ENCODE measurements around the gene PRIM1.

PRIM1 gene

GRCh38 chr12:56724972-56725722, 27.0 kb downstream of the PRIM1 start, which contains the start of gene NACA (continued):
- TF ChIP-seq FEZF1 (tag by site-specific recombination; IDR thresholded peaks at IDR 0.05) (peak; percentile 68), ZNF76 (tag by site-specific recombination; IDR thresholded peaks at IDR 0.05; ENCODE audit: borderline replicate concordance, low read depth) (peak; percentile 79), KLF17 (tag by site-specific recombination; IDR thresholded peaks at IDR 0.05) (peak; percentile 88), REPIN1 (tag by site-specific recombination; IDR thresholded peaks at IDR 0.05; ENCODE audit: low read depth) (0 out of 2 replicates have a peak, but pooled peaks have one; percentile 49)
- TF ChIP-seq, protein P1, sequence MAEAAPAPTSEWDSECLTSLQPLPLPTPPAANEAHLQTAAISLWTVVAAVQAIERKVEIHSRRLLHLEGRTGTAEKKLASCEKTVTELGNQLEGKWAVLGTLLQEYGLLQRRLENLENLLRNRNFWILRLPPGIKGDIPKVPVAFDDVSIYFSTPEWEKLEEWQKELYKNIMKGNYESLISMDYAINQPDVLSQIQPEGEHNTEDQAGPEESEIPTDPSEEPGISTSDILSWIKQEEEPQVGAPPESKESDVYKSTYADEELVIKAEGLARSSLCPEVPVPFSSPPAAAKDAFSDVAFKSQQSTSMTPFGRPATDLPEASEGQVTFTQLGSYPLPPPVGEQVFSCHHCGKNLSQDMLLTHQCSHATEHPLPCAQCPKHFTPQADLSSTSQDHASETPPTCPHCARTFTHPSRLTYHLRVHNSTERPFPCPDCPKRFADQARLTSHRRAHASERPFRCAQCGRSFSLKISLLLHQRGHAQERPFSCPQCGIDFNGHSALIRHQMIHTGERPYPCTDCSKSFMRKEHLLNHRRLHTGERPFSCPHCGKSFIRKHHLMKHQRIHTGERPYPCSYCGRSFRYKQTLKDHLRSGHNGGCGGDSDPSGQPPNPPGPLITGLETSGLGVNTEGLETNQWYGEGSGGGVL (tag by site-specific recombination; IDR thresholded peaks at IDR 0.05), result no peak

GRCh38 chr12:56724701-56724971, 27.5 kb downstream of the PRIM1 start:
- H3K27ac ChIP-seq (ENCODE audit: extremely low read depth, low read depth, low read length), result peak overlapping the region; percentile 99
- POLR2A ChIA-PET, result interaction anchor here (1.1 to 5.1 kb wide), 8 partner anchors 13 to 404 kb away, joined by 3 to 63 read pairs (median 8); partner anchors contain the start of genes ATP5F1B, LRP1 and PTGES3
- CTCF ChIA-PET, result interaction anchor here (2.0 kb wide), 1 partner anchor 88 kb away, joined by 8 read pairs; no protein-coding TSS in a partner anchor
- peaks cover 7% of the 10 kb centered on the region; the same call in 1 of the 2 replicates for H3K4me1 ChIP-seq (ENCODE audit: control insufficient read depth, insufficient read depth, low read length)
- H3K36me3 ChIP-seq (ENCODE audit: control insufficient read depth in 2 of 2, insufficient read depth in 1 of 2, low read length in 2 of 2), result peaks cover 23 to 71% of the 10 kb centered on the region in 2 experiments; a peak in 2 of 3 replicates
- H3K9me3 ChIP-seq (ENCODE audit: control insufficient read depth, insufficient read depth, low read depth, low read length), result no peaks in the 10 kb centered on the region
- H3K4me3 ChIP-seq (ENCODE audit: low read depth, low read length), result peak overlapping the region; percentile 73
- TF ChIP-seq YY1 (tag by site-specific recombination; IDR thresholded peaks at IDR 0.05) (no peak), ZNF146 (tag by site-specific recombination; IDR thresholded peaks at IDR 0.05) (no peak), ZNF16 (tag by site-specific recombination; IDR thresholded peaks at IDR 0.05; ENCODE audit: low read depth) (no peak), ZNF391 (tag by site-specific recombination; IDR thresholded peaks at IDR 0.05; ENCODE audit: borderline replicate concordance, low read depth) (no peak), ZNF560 (tag by site-specific recombination; IDR thresholded peaks at IDR 0.05; ENCODE audit: borderline replicate concordance) (no peak), ZNF639 (tag by site-specific recombination; IDR thresholded peaks at IDR 0.05) (no peak), ZNF529 (tag by site-specific recombination; IDR thresholded peaks at IDR 0.05; ENCODE audit: insufficient replicate concordance) (no peak), SP3 (tag by site-specific recombination; IDR thresholded peaks at IDR 0.05) (no peak), BCL6B (tag by site-specific recombination; IDR thresholded peaks at IDR 0.05) (no peak), GLI4 (tag by site-specific recombination; IDR thresholded peaks at IDR 0.05) (no peak), EGR2 (tag by site-specific recombination; IDR thresholded peaks at IDR 0.05; ENCODE audit: low read depth) (no peak), SP2 (tag by site-specific recombination; IDR thresholded peaks at IDR 0.05) (no peak), PRDM2 (tag by site-specific recombination; IDR thresholded peaks at IDR 0.05; ENCODE audit: borderline replicate concordance) (no peak), ZNF184 (tag by site-specific recombination; IDR thresholded peaks at IDR 0.05) (no peak), ZBTB11 (tag by site-specific recombination; conservative IDR thresholded peaks at IDR 0.05; ENCODE audit: low read depth) (no peak)
